GM19238 (cell line): Measurements from ENCODE around the gene SYCE3.

Experiments
- DNase-seq: peaks from one replicate; pipeline ENCODE4 v3.0.0; 2011; ENCODE audit warnings: low spot score; ENCODE audit not compliant: insufficient read length

Gene SYCE3

GRCh38 chr22:50532824-50533796, 29.6 kb downstream of the SYCE3 start:
- no peak for DNase-seq

- no peak for DNase-seq
Observed at GRCh38 chr22:50531962-50532674, 30.6 kb downstream of the SYCE3 start.

DNA sequence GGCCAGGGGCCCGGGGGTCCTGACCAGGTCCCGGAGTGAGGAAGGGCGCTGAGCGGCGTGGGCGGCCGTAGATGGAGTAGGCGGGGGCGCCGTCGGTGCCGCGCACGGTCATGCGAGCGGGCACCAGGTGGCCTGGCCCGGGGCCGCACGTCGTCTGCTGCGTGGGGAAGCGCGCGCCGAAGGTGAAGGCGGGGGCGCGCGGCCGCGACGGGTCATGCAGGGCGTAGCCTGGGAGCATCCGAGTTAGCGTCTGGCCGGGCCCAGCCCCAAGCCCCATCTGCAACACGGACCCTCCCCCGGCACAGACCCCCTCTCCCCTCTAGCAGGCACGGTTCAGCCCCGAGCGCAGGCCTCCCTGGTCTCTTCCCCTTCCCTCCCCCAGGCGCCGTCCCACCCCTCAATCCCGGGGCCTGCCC, 31.2 kb downstream of the SYCE3 start:
- DNase-seq = peak; percentile 65

GRCh38 chr22:50530877-50531545, 31.7 kb downstream of the SYCE3 start:
- peak; percentile 76 for DNase-seq

GRCh38 chr22:50530580-50530876, 32.2 kb downstream of the SYCE3 start:
- no peak for DNase-seq

GRCh38 chr22:50529897-50530579, 32.7 kb downstream of the SYCE3 start, which contains the start of gene TYMP:
Gene TYMP (minus strand): TSS chr22:50530012. CDS start chr22:50529709, 303 bp downstream.
- peak; percentile 71 for DNase-seq

GRCh38 chr22:50529416-50529896, 33.3 kb downstream of the SYCE3 start:
- DNase-seq = no peak

GRCh38 chr22:50528682-50529415, 33.9 kb downstream of the SYCE3 start:
- no peak for DNase-seq

DNA sequence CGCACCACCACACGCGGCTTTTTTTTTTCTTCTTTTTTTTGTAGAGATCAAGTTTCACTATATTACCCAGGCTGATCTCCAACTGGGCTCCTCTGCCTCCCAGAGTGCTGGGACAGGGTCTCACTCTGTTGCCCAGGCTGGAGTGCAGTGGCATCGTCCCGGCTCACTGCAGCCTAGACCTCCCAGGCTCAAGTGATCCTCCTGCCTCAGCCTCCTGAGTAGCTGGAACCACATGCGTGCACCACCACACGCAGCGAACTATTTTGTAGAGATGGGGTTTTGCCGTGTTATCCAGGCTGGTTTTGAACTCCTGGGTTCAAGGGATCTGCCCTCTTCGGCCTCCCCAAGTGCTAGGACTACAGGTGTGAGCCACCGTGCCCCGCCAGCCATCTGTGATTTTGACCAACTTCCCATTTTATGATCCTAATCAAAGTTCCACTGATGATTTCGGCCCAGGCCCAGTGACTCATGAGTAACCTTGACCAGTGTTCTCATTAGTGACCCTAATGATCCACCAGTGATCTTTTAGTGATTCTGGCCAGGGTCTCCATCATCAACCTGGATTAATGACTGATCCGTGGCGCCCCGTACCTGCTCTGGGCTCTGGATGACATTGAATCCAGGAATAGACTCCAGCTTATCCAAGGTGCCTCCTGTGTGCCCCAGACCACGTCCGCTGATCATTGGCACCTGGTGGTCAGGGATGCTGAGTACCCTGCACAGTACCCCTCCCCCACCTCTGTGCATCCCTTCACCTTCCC, 34.6 kb downstream of the SYCE3 start:
- no peak for DNase-seq

DNA sequence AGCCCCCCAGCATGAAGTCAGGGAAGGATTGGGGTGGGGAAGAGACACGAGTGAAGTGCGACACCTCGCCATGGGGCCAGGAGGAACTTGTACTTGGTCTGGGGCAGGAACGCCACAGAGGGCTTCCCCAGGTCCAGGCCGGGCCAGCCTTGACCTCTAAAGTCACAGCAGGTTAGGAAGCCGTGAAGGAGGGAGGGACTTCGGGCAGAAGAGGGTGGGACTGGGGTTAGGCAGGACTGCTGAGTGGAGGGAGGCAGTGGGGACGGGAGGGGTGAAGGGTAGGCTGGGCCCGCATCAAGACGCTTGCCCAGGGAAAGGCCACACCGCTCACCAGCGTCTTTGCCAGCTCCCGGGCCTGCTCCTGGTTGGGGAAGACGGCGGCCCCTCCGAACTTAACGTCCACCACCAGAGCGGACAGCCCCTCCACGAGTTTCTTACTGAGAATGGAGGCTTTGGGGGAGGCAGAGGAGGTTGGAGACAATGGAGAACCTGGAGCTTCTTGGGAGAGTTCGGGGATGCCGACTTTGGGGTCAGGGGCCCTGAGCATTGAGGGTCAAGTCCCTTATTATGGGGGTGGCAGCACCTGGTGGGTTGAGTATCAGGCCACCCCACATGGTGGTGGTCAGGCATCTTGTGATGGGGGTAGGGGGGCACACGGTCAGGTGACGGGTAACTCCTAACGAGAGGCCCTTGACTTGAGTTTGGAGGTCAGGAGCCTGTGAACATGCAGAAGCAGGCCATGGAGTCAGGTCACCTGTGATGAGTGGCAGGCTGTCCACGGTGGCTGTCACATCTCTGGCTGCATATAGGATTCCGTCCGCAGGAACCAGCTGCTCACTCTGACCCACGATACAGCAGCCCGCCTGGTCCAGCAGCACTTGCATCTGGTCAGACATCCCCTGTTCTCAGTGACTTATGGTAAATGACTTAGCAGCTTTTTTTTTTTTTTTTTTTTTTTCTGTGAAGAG, 35.6 kb downstream of the SYCE3 start:
- DNase-seq = peak; percentile 71

DNA sequence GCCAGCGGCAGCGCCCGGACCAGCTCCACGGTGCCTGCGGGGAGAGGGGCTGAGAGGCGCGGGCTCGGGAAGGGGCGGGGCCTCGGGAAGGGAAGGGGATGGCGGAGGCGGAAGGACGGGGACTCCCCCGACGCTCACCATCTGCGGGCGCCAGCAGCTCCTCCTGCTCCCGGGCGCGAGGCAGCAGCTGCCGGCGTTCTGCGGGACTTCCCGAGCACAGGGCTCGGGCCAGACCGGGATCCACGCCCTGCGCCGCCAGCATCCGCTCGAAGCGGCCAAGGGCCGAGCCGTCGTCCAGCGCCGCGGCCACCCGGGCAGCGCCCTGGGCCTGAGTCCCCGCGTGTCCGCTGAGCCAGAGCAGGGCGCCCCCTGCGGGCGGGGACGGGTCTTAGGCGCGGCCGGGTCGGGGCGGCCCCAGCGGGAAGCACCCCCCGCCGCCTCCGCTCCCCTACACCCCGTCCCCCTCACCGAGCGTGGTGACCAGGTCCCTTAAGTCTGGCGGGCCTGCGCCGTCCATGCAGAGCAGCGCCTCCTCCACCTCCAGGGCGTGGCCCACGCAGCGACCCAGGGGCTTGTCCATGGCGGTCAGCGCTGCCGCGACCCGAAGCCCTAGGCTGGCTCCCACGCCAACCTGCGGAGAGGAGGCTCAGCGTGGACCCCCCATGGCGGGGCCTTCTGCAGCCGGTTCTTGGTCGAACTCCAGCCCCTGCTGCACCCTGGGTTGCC, 36.4 kb downstream of the SYCE3 start:
- peak; percentile 87 for DNase-seq

DNA sequence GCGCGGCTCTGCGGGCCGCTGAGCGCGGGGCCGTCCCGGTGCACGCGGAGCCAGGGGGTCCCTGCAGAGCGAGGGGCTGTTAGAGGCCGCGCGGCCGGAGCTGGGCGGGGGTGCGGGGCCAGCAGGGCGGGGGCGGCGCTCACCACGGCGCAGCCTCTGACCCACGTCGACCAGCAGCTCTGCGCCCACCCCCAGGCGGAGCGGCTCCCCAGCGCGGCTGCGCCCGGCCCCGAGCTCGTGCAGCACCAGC, 36.9 kb downstream of the SYCE3 start:
- DNase-seq = peak; percentile 57

- DNase-seq = peak; percentile 98
Observed at GRCh38 chr22:50525104-50525857, 37.4 kb downstream of the SYCE3 start, which contains the start of gene SCO2. Gene SCO2 (minus strand): TSS chr22:50525598. CDS start chr22:50524411, 1,187 bp downstream.

GRCh38 chr22:50524676-50525103, 38.0 kb downstream of the SYCE3 start:
- DNase-seq = no peak

DNA sequence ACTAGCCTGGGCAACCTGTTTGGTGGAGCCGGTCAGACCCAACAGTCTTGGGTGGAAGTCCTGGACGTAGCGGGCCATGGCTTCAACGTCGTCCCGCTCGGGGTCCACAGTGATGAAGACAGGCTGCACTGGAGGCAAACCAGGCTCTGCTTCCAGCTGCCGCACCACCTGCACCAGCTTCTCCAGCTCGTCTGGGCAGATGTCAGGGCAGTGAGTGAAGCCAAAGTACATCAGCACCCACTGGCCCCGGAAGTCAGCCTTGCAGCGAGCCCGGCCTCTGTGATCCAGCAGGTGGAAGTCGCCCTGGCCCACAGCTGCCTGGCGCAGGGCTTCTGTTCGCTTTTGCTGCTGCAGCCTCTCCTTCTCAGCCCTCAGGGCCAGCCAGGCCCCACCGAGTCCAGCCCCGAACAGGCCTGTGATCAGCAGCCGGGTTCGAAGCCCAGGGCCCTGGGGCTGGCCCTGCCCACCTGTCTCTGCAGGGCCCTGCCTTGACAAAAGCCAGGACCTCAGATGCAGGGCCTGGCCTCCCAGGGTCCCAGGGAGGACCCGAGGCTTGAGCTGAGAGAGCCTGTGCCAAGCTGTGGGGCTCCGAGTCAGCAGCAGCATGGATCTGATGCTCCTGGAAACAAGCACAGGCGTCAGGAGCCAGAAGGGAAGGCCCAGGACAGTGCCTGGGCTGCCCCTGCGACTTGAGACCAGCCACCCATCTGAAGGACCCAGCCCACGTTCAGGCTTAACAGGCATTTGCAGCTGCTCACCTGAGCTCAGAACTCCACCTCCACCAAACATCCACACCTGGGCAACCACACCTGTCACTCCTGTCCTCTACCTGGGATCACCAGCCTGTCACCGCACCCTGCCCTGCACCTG, 38.7 kb downstream of the SYCE3 start:
- no peak for DNase-seq

DNA sequence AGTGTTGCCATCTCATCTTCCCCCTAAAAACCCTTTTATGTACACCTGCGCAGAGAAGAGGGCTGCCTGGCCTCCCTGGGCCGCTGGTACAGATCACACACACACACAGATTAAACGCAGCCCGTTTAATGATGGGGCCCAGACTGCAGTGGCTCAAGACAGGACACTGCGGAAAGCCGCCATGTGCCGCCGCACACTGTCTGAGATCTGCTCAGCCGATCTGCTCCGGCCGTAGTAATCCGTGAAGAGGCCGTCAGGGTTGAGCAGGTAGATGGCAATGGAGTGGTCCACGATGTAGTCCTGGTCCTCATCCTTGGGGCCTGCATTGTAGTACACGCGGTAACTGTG, 39.3 kb downstream of the SYCE3 start:
- DNase-seq = no peak
